Brain microvascular endothelial cell (primary cell): ENCODE measurements around the gene BHLHE41.

Experiments
- DNase-seq: peaks from one replicate; pipeline ENCODE4 v3.0.0-alpha.2; 2020
- H3K27ac ChIP-seq: fragments of 250-450 bp; sonication (Bioruptor Pico); 2 replicates; pipeline ENCODE4 v1.5.1; 2020; ENCODE audit warnings: mild to moderate bottlenecking, moderate library complexity
- H3K27me3 ChIP-seq: fragments of 250-450 bp; sonication (Bioruptor Pico); replicated peaks from 2 replicates; pipeline ENCODE4 v1.5.1; 2020; ENCODE audit warnings: mild to moderate bottlenecking
- H3K36me3 ChIP-seq: fragments of 250-450 bp; sonication (Bioruptor Pico); replicated peaks from 2 replicates; pipeline ENCODE4 v1.5.1; 2020; ENCODE audit warnings: mild to moderate bottlenecking
- H3K4me3 ChIP-seq: 2 replicates; pipeline ENCODE4 v1.5.1; 2011; ENCODE audit warnings: low read depth, mild to moderate bottlenecking, control low read depth, low read length, moderate library complexity
- in situ Hi-C: cut with HindIII; loops from 2 replicates; pipeline ENCODE4 v1.10.0; 2017; ENCODE audit warnings: low sequenced_read_pairs, low pct_ligation_motif_present
- TF ChIP-seq, protein P1 (sequence below): IDR thresholded peaks from 2 replicates; pipeline ENCODE4 v1.5.1; 2011; ENCODE audit warnings: low read depth, mild to moderate bottlenecking, moderate library complexity, low read length, control low read depth, inconsistent platforms; ENCODE audit errors: missing control alignments

BHLHE41 gene

DNA sequence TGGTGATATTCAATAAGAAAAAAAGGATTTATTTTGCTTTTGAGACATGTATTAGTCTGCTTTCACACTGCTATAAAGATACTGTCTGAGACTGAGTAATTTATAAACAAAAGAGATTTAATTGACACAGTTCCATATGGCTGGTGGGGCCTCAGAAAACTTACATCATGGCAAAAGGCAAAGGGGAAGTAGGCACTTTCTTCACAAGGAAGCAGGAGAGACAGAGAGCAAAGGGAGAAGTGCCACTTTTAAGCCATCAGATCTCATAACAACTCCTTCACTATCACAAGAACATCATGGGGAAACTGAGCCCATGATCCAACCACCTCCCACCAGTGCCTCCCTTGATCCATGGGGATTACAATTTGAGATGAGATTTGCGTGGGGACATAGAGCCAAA lies 43.9 kb downstream of the BHLHE41 start:
- Histone ChIP-seq H3K27me3 (no peaks in the 10 kb centered on the region), H3K27ac (no peak overlapping the region), H3K4me3 (no peak overlapping the region), H3K36me3 (no peaks in the 10 kb centered on the region)
- in situ Hi-C loops: no loop called here
- TF ChIP-seq, protein P1, sequence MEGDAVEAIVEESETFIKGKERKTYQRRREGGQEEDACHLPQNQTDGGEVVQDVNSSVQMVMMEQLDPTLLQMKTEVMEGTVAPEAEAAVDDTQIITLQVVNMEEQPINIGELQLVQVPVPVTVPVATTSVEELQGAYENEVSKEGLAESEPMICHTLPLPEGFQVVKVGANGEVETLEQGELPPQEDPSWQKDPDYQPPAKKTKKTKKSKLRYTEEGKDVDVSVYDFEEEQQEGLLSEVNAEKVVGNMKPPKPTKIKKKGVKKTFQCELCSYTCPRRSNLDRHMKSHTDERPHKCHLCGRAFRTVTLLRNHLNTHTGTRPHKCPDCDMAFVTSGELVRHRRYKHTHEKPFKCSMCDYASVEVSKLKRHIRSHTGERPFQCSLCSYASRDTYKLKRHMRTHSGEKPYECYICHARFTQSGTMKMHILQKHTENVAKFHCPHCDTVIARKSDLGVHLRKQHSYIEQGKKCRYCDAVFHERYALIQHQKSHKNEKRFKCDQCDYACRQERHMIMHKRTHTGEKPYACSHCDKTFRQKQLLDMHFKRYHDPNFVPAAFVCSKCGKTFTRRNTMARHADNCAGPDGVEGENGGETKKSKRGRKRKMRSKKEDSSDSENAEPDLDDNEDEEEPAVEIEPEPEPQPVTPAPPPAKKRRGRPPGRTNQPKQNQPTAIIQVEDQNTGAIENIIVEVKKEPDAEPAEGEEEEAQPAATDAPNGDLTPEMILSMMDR: no peak
- no peak for DNase-seq

DNA sequence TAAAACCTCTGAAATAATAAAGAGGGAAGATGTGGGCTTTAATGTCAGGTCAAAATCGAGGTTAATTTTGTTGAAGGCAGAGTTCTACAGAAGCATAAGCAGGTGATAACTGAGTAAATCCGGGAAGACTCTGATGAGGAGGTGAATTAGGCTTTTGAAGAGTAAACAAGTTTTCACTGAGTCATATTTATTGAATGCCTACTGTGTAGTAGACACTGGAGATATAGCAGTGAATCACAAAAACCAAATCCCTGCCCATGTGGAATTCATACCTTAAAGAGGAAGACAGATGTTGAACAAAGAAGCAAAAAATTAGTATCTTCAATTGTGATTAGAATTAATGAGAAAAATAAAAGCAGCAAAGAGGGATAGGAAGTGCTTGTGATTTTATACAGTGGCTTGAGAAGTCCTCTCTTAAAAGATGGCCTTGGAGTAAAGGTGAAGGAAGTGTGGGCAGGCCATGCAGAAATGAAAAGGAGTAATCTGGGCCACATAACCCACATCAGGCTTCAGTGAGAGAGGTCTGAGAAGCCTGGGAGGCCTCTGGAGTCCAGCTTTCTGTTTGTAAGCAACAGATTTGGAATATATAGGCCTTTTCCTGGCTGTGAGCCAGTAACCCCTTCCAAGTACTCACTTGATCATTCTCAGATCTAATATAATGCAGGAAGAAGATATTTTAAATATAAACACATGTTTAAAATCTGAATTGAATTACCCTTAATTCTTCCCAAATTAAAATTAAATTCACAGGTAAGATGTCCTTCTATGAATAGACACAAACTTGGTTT lies 46.7 kb downstream of the BHLHE41 start:
- Histone ChIP-seq H3K27me3 (no peaks in the 10 kb centered on the region), H3K4me3 (no peak overlapping the region), H3K27ac (no peak overlapping the region), H3K36me3 (no peaks in the 10 kb centered on the region)
- in situ Hi-C loops: no loop called here
- TF ChIP-seq, protein P1: no peak
- DNase-seq: no peak
